H1 (cell line): Measurements from ENCODE around the gene SCMH1. TPM values are rescaled to one million over a fixed set of nuclear protein-coding genes. Genes with fewer than 3 reads are reported as not detected.
A peak's percentile ranks its signal among the peaks of the same experiment; 100 is the strongest.

ENCODE experiments used
- CTBP2 ChIP-seq: IDR thresholded peaks from 2 replicates; pipeline ENCODE4 v1.7.0; 2011; ENCODE audit warnings: borderline replicate concordance, mild to moderate bottlenecking, moderate library complexity, mixed read lengths, low read length; ENCODE audit not compliant: insufficient read depth, insufficient read length
- FOSL1 ChIP-seq: IDR thresholded peaks from 2 replicates; pipeline ENCODE4 v1.6.1; 2011; ENCODE audit warnings: mild to moderate bottlenecking, low read depth, low read length, moderate library complexity; ENCODE audit not compliant: insufficient read depth
- GABPA ChIP-seq: IDR thresholded peaks from 2 replicates; pipeline ENCODE4 v1.6.1; 2011; ENCODE audit warnings: mild to moderate bottlenecking, low read length, moderate library complexity, borderline replicate concordance; ENCODE audit not compliant: insufficient read depth
- JUN ChIP-seq: IDR thresholded peaks from 2 replicates; pipeline ENCODE4 v1.6.1; 2011; ENCODE audit warnings: low read depth, mild to moderate bottlenecking, improper control_type of control experiment, low read length
- KDM4A ChIP-seq: IDR thresholded peaks from one replicate; pipeline ENCODE4 v1.7.1; 2012; ENCODE audit warnings: low read depth, mild to moderate bottlenecking, moderate library complexity, low read length, inconsistent platforms; ENCODE audit not compliant: severe bottlenecking
- MAX ChIP-seq: IDR thresholded peaks from 2 replicates; pipeline ENCODE4 v1.6.1; 2012; ENCODE audit warnings: inconsistent platforms
- POLR2A ChIP-seq, 2 experiments: IDR thresholded peaks; 1 replicate in 1 of 2; 2 replicates in 1 of 2; pipeline ENCODE4 v1.6.1; 2011; ENCODE audit warnings: low read depth in 2 of 2, low read length in 2 of 2, mild to moderate bottlenecking in 2 of 2; ENCODE audit errors: control extremely low read depth in 1 of 2
- POLR2AphosphoS5 ChIP-seq: IDR thresholded peaks from 2 replicates; pipeline ENCODE4 v1.6.1; 2011; ENCODE audit warnings: low read depth, low read length
- RNF2 ChIP-seq: fragments of 200-900, 300-1000 bp; sonication (generic); IDR thresholded peaks from 2 replicates; pipeline ENCODE4 v1.7.1; 2016; ENCODE audit warnings: borderline replicate concordance, low read depth, mild to moderate bottlenecking, antibody characterized with exemption, low read length; ENCODE audit not compliant: poor library complexity, severe bottlenecking; ENCODE audit errors: missing control alignments
- RXRA ChIP-seq: IDR thresholded peaks from 2 replicates; pipeline ENCODE4 v1.6.1; 2011; ENCODE audit warnings: low read depth, mild to moderate bottlenecking, low read length, moderate library complexity; ENCODE audit not compliant: insufficient read depth
- SIX5 ChIP-seq: IDR thresholded peaks from 2 replicates; pipeline ENCODE4 v1.6.1; 2011; ENCODE audit warnings: mild to moderate bottlenecking, low read depth, low read length
- SRF ChIP-seq: IDR thresholded peaks from 2 replicates; pipeline ENCODE4 v1.6.1; 2011; ENCODE audit warnings: mild to moderate bottlenecking, low read depth, low read length, moderate library complexity
- polyA plus RNA-seq, 7 experiments: library from polyadenylated mRNA; depleted of rRNA in 3 of 7; stranded (reverse) in 5 of 7; unstranded in 2 of 7; fragments of >200 nt in 5 of 7; fragments of 200-250 nt in 2 of 7; gene quantifications; 1 replicate in 5 of 7; 2 replicates in 1 of 7; 4 replicates in 1 of 7; pipeline versions ENCODE4 v1.2.1 to v1.2.3, GENCODE V29; 2011 to 2013; ENCODE audit warnings: missing spikeins in 2 of 7, mixed read lengths in 2 of 7
- total RNA-seq: library from RNA; stranded (reverse); fragmentation: NEBNext Ultra II Directional; extraction: Animal tissue kit (Norgen Biotek cat#: 25700); gene quantifications from 2 replicates; pipeline ENCODE4 v1.2.1, GENCODE V29; 2021

Gene SCMH1
- total and polyA plus RNA-seq, 2 of the 8 experiments (the other 6 are each of a cell fraction or from before 2014, with no cell fraction given): 16.6 to 30.7 TPM

GRCh38 chr1:40978886-40979240, 263.2 kb downstream of the SCMH1 start (continued):
- TF ChIP-seq SIX5: no peak
- no peak for TF ChIP-seq CTBP2
- TF ChIP-seq MAX: no peak
- TF ChIP-seq GABPA: 0 out of 2 replicates have a peak, but pooled peaks have one; percentile 26
- TF ChIP-seq KDM4A: no peak
- no peak for TF ChIP-seq RNF2
- no peak for TF ChIP-seq RXRA
- no peak for TF ChIP-seq FOSL1
- no peak for TF ChIP-seq SRF
- TF ChIP-seq POLR2AphosphoS5: no peak
- TF ChIP-seq POLR2A (IDR thresholded peaks at IDR 0.05; ENCODE audit: control extremely low read depth in 1 of 2, low read depth in 2 of 2, low read length in 2 of 2): no peak
- TF ChIP-seq JUN: no peak
